MCF 10A (cell line): ENCODE results near the gene SRPRA. TPM values are rescaled to one million over a fixed set of nuclear protein-coding genes. Genes with fewer than 3 reads are reported as not detected.

ENCODE experiments used
- BruUV-seq: library from RNA; stranded (reverse); fragments of 400-500 nt; replicated peaks from 2 replicates; lab custom pipeline; 2021; lab: Mats Ljungman, UMichigan
- CTCF ChIA-PET: fragments of 300-600 bp; sonication (Branson Sonifier 250); formaldehyde crosslinking; extraction: SDS; loops from one replicate; lab custom pipeline; 2021; ENCODE audit warnings: antibody characterized with exemption, inconsistent platforms; lab: Yijun Ruan, JAX
- POLR2A ChIA-PET: fragments of 300-600, 350-650 bp; sonication (Branson Sonifier 250); formaldehyde crosslinking; extraction: SDS; loops from one replicate; lab custom pipeline; 2020; ENCODE audit warnings: antibody characterized with exemption, inconsistent platforms; lab: Yijun Ruan, JAX
- DNase-seq: peaks from one replicate; pipeline ENCODE4 v3.0.0-alpha.2; 2018; ENCODE audit not compliant: unreplicated experiment
- H3K27ac Mint-ChIP-seq: one replicate; pipeline ENCODE4 v1.8.0; 2022; ENCODE audit warnings: mild to moderate bottlenecking, low read depth, mixed read lengths; ENCODE audit not compliant: unreplicated experiment
- H3K27me3 Mint-ChIP-seq: one replicate; pipeline ENCODE4 v1.8.0; 2022; ENCODE audit warnings: mixed read lengths; ENCODE audit not compliant: insufficient read depth, unreplicated experiment
- H3K36me3 Mint-ChIP-seq: one replicate; pipeline ENCODE4 v1.8.0; 2022; ENCODE audit warnings: mild to moderate bottlenecking, moderate library complexity, mixed read lengths; ENCODE audit not compliant: insufficient read depth, unreplicated experiment
- H3K4me1 Mint-ChIP-seq: one replicate; pipeline ENCODE4 v1.8.0; 2022; ENCODE audit warnings: mixed read lengths; ENCODE audit not compliant: insufficient read depth, unreplicated experiment
- H3K4me3 Mint-ChIP-seq: one replicate; pipeline ENCODE4 v1.8.0; 2022; ENCODE audit warnings: mild to moderate bottlenecking, moderate library complexity, mixed read lengths; ENCODE audit not compliant: unreplicated experiment
- H3K9me3 Mint-ChIP-seq: one replicate; pipeline ENCODE4 v1.8.0; 2022; ENCODE audit warnings: mixed read lengths; ENCODE audit not compliant: unreplicated experiment
- CTCF ChIP-seq: fragments of 200-600 bp; IDR thresholded peaks from one replicate; pipeline ENCODE4 v1.8.0; 2022; ENCODE audit warnings: antibody characterized with exemption, mild to moderate bottlenecking; ENCODE audit not compliant: unreplicated experiment
- intact Hi-C: fragments of 100-400 bp; cut with micrococcal nuclease; formaldehyde crosslinking; loops from 2 replicates; pipeline ENCODE4 v1.14.1; 2022
- total RNA-seq: library from RNA; stranded (reverse); gene quantifications from 2 replicates; pipeline ENCODE4 v1.2.3, GENCODE V29; 2022

Gene SRPRA
- total RNA-seq, 1 experiment from 2014 or later = 176 TPM

- H3K4me1 Mint-ChIP-seq = peaks cover 23% of the 10 kb centered on the region
Observed at GRCh38 chr11:126313826-126314225, 45.1 kb upstream of the SRPRA start.

DNA sequence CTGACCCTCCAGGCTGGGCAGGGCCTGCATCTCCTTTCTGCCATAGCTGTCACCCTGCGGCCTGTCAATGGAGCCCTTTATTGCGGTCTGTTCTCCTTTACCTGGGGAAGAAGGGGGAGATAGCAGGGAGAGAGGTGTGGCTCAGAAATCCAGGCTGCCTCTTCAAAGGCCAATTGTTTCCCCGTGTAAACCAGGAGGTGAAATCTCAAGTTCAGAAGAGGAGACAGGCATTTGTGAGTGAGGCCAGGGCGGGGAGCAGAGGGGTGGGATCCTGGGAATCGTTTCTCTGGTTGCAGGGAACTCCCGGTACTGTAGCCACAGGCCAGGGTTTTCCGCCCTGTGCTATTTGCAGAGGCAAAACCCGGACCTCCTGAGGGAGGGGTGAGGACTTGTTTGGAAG, 44.3 kb upstream of the SRPRA start:
- POLR2A ChIA-PET = interaction anchor here (0.8 kb wide), 1 partner anchor 9 kb away, joined by 4 read pairs; the partner anchor contains the start of gene DCPS
- H3K27ac Mint-ChIP-seq = peak overlapping the region; percentile 51
- CTCF ChIA-PET = interaction anchor here (0.6 to 10.1 kb wide), 7 partner anchors 46 to 1033 kb away, joined by 3 to 297 read pairs (median 4); no protein-coding TSS in a partner anchor
- no peak for DNase-seq
- H3K9me3 Mint-ChIP-seq = no peaks in the 10 kb centered on the region
- peaks cover 15% of the 10 kb centered on the region for H3K4me1 Mint-ChIP-seq
- no peaks in the 10 kb centered on the region for H3K27me3 Mint-ChIP-seq
- intact Hi-C loops = loop anchor here (10.0 kb wide), 2 partner anchors 272 to 1032 kb away; no protein-coding TSS in a partner anchor
- H3K36me3 Mint-ChIP-seq = peaks cover 24% of the 10 kb centered on the region
- TF ChIP-seq CTCF = no peak
- H3K4me3 Mint-ChIP-seq = no peak overlapping the region
- BruUV-seq = no TSS peak

More at GRCh38 chr11:126313826-126314225, 45.1 kb upstream of the SRPRA start:
- no peak for DNase-seq
- ChIA-PET CTCF (interaction anchor here (0.7 to 10.1 kb wide), 3 partner anchors 116 to 170 kb away, joined by 3 to 297 read pairs (median 5); no protein-coding TSS in a partner anchor), POLR2A (no interaction called here)
- Mint-ChIP-seq H3K27me3 (no peaks in the 10 kb centered on the region), H3K4me3 (no peak overlapping the region), H3K36me3 (peaks cover 18% of the 10 kb centered on the region), H3K27ac (no peak overlapping the region), H3K9me3 (no peaks in the 10 kb centered on the region)
- intact Hi-C loops = loop anchor here (10.0 kb wide), 2 partner anchors 271 to 1031 kb away; no protein-coding TSS in a partner anchor
- no peak for TF ChIP-seq CTCF
- BruUV-seq = no TSS peak

DNA sequence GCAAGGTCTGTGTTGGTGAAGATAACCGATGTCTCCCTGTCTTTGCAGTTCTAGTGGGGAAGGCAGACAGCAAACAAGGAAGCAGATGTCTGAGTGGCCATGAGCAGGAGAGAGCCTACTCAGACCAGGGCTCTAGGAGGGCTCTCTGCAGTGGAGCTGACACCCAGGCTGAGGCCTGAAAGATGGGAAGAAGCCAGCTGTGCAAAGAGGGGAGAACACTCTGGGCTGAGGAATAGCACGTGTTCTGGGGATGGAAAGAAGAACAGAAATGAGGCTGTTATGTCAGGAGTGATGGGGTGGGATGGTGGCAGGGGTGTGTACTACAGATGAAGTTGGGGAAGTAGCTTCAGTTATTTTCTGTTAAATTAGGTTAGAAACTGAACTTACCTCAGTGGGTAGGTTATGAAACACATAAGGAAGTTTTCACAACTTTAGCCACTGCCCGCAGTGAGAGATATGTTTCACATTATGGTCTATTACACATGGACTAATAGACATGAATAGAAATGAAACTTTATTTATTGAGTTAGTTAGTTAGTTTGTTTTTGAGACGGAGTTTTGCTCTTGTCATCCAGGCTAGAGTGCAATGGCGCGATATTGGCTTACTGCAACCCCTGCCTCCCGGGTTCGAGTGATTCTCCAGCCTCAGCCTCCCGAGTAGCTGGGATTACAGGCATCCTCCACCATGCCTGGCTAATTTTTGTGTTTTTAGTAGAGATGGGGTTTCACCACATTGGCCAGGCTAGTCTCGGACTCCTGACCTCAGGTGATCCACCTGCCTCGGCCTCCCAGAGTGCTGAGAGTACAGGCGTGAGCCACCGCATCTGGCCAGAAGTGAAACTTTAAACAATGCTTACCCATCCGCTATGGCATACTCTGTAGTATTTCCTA, 43.0 kb upstream of the SRPRA start:
- intact Hi-C loops = loop anchor here (2.0 to 10.0 kb wide), 4 partner anchors 119 to 1033 kb away; no protein-coding TSS in a partner anchor
- H3K4me3 Mint-ChIP-seq = no peak overlapping the region
- peaks cover 5% of the 10 kb centered on the region for H3K4me1 Mint-ChIP-seq
- BruUV-seq = no TSS peak
- ChIA-PET CTCF (interaction anchor here (0.5 to 10.1 kb wide), 51 partner anchors 7 to 1690 kb away, joined by 3 to 297 read pairs (median 4); partner anchors contain the start of gene ST3GAL4), POLR2A (interaction anchor here (2.6 kb wide), 1 partner anchor 169 kb away, joined by 10 read pairs; no protein-coding TSS in a partner anchor)
- H3K27ac Mint-ChIP-seq = no peak overlapping the region
- peaks cover 22% of the 10 kb centered on the region for H3K36me3 Mint-ChIP-seq
- TF ChIP-seq CTCF = no peak
- H3K27me3 Mint-ChIP-seq = no peaks in the 10 kb centered on the region
- H3K9me3 Mint-ChIP-seq = no peaks in the 10 kb centered on the region
- DNase-seq = no peak

GRCh38 chr11:126310992-126311310, 42.3 kb upstream of the SRPRA start:
- peaks cover 24% of the 10 kb centered on the region for H3K36me3 Mint-ChIP-seq
- no peaks in the 10 kb centered on the region for H3K27me3 Mint-ChIP-seq
- no peak overlapping the region for H3K4me3 Mint-ChIP-seq
- no peaks in the 10 kb centered on the region for H3K9me3 Mint-ChIP-seq
- no peak overlapping the region for H3K27ac Mint-ChIP-seq
- intact Hi-C loops = loop anchor here (1.0 to 10.0 kb wide), 6 partner anchors 120 to 1034 kb away; no protein-coding TSS in a partner anchor
- ChIA-PET CTCF (interaction anchor here (0.5 to 10.1 kb wide), 60 partner anchors 8 to 1689 kb away, joined by 3 to 297 read pairs (median 4); partner anchors contain the start of gene ST3GAL4), POLR2A (interaction anchor here (2.6 kb wide), 1 partner anchor 169 kb away, joined by 10 read pairs; no protein-coding TSS in a partner anchor)
- DNase-seq = no peak
- H3K4me1 Mint-ChIP-seq = peaks cover 5% of the 10 kb centered on the region
- no TSS peak for BruUV-seq
- no peak for TF ChIP-seq CTCF
